NCI-H524 treated with DMSO at 0.1 percent for 48 hours (cell line): ENCODE results near the gene ADARB2.

Experiments
- DNase-seq: peaks from one replicate; lab custom pipeline; 2025; lab: John Stamatoyannopoulos, UW

Gene ADARB2

GRCh38 chr10:1685699-1686490, 51.4 kb downstream of the ADARB2 start:
- DNase-seq, result no peak

DNA sequence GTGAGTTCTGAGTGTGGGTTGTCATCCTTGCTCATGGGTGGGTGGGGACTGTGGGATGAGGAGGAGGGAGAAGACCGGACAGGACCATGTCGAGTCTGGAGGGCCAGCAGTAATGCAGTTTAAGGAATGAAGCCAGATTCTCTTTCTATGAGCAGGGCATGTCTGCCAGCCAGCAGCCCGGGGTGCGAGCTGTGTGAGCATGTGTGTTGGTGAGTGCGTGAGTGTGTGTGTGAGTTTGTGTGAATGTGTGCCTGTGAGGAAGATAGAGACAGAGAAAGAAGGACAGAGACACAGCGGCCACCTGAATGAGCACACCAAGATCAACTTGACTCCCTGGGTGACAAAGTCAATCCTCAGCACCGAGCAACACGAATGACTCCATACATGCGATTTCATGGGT, 52.3 kb downstream of the ADARB2 start:
- no peak for DNase-seq

- no peak for DNase-seq
Observed at GRCh38 chr10:1683649-1684048, 53.7 kb downstream of the ADARB2 start.

GRCh38 chr10:1679821-1680650, 57.3 kb downstream of the ADARB2 start:
- no peak for DNase-seq

DNA sequence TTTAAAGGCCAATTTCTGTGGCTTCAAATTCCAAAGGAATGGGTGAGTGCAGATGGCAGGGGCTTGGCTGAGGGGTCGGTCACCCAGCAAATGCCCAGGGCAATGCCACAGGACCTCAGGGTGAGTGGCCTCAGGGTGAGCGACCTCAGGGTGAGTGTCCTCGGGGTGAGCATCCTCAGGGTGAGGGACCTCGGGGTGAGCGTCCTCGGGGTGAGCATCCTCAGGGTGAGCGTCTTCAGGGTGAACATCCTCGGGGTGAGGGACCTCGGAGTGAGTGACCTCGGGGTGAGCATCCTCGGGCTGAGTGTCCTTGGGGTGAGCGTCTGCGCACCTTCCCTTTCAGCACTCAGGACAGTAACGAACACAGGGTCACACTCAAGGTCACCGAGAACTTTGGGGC, 59.2 kb downstream of the ADARB2 start:
- no peak for DNase-seq

DNA sequence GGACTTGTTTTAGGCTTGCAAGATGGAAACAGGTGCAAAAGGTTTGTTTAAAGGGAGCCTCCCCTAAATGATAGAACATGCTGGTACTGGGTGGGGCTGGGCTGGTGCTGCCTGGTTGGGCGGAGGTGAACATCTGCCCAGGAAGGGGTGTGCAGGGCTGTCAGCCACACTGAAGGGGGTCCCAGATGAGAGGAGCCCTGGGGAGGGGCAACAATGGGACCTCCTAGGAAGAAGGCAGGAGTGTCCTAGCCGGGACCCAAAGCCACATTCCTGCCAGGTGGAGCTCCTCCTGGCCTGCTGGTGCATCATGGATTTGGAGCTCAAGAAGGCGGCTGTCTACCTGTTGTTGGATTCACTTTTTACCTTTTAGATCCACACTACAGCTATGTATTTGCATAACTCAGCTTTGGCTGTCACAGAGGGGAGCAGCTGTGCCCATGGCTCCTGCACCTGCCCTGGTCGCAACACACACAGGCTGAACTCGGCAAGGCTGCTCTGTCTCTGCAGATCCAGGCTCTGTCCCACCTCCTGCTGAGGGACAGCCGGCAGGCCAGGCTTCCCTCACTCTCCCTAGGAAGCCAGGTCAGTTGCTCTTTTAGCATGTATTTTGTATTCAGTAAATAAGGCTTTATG, 59.9 kb downstream of the ADARB2 start:
- no peak for DNase-seq

DNA sequence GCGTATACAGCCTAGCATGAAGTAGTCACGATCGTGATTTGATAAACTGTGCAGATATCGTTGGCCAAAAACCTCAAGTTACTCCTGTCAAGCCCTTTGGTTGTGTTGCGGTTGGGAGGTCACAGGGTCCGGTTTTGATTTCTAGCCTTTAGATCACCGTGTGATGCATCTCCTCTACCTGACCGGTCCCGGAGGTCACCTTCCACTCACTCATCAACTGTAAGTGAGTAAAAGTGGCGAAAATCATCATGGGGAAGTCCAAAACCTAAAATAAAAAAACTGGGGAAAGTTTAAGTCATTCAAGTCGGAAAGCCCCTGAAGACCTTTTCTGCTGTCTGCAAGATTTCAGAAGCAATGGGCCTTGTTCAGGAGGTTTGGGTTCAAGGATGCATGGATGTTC, 62.8 kb downstream of the ADARB2 start:
- no peak for DNase-seq

GRCh38 chr10:1673568-1674345, 63.6 kb downstream of the ADARB2 start:
- DNase-seq, result no peak

- no peak for DNase-seq
Observed at GRCh38 chr10:1672001-1672781, 65.1 kb downstream of the ADARB2 start.

DNA sequence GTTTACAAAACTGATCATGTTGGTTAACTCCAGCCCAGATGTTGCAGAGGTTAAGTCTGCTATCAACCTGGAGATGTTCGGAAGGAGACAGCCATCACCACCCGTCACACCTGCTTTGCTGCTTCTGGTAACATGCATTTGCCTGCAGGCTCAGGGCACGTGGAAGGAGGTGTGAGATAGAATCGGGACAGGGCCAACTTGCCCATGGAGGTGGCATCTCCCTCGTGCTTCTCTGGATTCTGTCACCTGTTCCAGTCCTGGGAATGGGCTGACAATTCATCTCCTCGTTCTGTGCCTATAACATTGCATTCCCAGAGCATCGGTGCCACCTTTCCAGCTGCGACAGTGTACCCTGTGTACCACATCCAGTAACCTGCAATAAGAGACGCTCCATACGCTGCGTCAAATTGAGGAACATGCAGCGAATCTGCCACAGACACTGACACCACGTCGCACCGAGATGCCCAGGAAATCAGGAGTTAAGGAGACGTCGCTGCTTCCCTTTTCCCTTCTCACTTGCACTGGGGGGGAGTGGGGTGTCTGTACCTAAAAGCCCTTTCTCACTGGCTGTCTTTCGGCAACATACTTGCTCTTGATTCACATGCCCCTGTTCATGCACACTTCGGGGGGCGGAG, 65.8 kb downstream of the ADARB2 start:
- no peak for DNase-seq

GRCh38 chr10:1670541-1671365, 66.6 kb downstream of the ADARB2 start:
- no peak for DNase-seq

DNA sequence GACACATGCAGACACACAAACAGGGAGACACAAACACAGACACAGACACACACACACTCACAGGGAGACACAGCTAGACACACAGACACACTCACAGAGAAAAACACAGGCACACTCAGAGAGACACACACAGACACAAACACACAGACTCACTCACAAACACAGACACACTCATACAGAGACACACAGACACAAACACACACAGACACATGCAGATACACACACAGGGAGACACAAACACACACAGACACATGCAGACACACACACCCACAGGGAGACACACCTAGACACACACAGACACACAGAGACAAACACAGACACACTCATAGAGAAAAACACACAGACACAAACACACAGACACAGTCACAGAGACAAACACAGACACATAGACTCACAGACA, 67.9 kb downstream of the ADARB2 start:
- no peak for DNase-seq

GRCh38 chr10:1668399-1668798, 68.9 kb downstream of the ADARB2 start:
- DNase-seq, result no peak

GRCh38 chr10:1667392-1667791, 69.9 kb downstream of the ADARB2 start:
- DNase-seq, result no peak

GRCh38 chr10:1666147-1666546, 71.2 kb downstream of the ADARB2 start:
- DNase-seq, result no peak

GRCh38 chr10:1665681-1666080, 71.6 kb downstream of the ADARB2 start:
- DNase-seq, result no peak

DNA sequence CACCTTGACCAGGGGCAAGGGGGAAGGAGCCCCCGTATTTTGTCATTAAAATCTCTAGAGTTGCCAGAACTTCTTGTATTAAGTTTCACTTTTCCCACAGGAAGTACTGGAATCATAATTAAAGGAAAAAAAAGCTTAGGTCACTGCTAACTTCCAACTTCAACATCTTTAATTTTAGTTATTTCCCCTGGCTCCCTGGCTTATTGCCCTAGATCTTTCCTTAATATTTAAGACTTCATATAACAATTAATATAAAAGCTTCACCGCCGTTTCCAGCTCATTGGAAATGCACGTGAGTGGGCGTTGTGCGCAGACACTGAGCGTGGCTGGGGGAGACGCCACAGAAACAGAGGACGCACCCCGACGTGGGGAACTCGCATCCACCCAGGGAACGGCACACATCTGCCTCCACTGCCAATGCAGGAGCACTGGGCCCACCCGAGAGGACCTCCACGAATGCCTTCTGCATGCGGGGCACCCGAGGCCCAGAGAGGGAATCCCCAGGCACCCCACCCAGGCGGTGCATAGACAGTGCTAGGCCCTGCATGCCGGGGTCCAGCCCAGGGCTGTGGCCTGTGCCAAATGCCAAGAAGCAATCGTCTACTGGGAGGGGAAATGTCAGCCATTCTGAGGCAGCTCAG, 72.2 kb downstream of the ADARB2 start:
- no peak for DNase-seq

GRCh38 chr10:1664333-1664964, 72.9 kb downstream of the ADARB2 start:
- no peak for DNase-seq

DNA sequence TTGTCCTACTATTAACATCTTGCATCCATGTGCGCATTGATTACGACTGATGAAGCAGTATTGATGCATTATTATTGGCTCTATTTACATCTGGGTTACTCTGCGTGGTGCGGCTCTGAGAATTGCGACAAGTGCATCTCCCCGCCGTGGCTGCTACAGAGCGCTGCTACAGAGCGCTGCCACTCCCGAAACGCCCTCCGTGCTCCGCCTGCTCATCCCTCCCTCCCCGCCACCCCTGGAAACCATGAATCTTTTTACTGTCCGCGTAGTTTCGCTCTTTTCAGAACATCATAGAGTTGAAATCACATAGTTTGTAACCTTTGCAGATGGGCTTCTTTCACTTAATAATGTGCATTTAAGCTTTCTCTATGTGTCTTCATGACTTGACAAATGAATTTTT, 74.1 kb downstream of the ADARB2 start:
- no peak for DNase-seq
